Activated CD4-positive, alpha-beta T cell treated with anti-CD3 and anti-CD28 coated beads, Interleukin-2, amount 10 ng/mL, durations not matched to agents 7 days and 5 days (primary cell): ENCODE data around the gene SHISA9. TPM values are rescaled to one million over a fixed set of nuclear protein-coding genes. Genes with fewer than 3 reads are reported as not detected.

ENCODE experiments used
- CTCF ChIA-PET: fragments of 350-600 bp; sonication (Branson Sonifier 250); formaldehyde crosslinking; loops from one replicate; lab custom pipeline; 2021; ENCODE audit warnings: antibody characterized with exemption; lab: Charles Lee
- POLR2A ChIA-PET: fragments of 350-600 bp; sonication (Branson Sonifier 250); formaldehyde crosslinking; loops from one replicate; lab custom pipeline; 2021; ENCODE audit warnings: antibody characterized with exemption; lab: Charles Lee
- DNase-seq: peaks from one replicate; pipeline ENCODE4 v3.0.0-alpha.2; 2020
- H3K27ac Mint-ChIP-seq: one replicate; pipeline ENCODE4 v1.8.0; 2021; ENCODE audit warnings: mild to moderate bottlenecking, moderate library complexity, mixed read lengths
- H3K27me3 Mint-ChIP-seq: one replicate; pipeline ENCODE4 v1.8.0; 2021; ENCODE audit warnings: mixed read lengths
- H3K36me3 Mint-ChIP-seq: one replicate; pipeline ENCODE4 v1.8.0; 2021; ENCODE audit warnings: low read depth, mixed read lengths
- H3K4me1 Mint-ChIP-seq: one replicate; pipeline ENCODE4 v1.8.0; 2021; ENCODE audit warnings: mixed read lengths
- H3K4me3 Mint-ChIP-seq: one replicate; pipeline ENCODE4 v1.8.0; 2021; ENCODE audit warnings: mild to moderate bottlenecking, moderate library complexity, mixed read lengths
- H3K9me3 Mint-ChIP-seq: one replicate; pipeline ENCODE4 v1.8.0; 2021; ENCODE audit warnings: mixed read lengths
- total RNA-seq, 2 experiments: library from RNA; stranded (reverse); gene quantifications; one replicate each; pipeline ENCODE4 v1.2.3, GENCODE V29; 2021

SHISA9 gene
- total RNA-seq, 2 experiments from 2014 or later = 0.04 TPM; not detected in 1

GRCh38 chr16:13049688-13050087 is 148.3 kb downstream of the SHISA9 start:
- POLR2A ChIA-PET = no interaction called here
- no peaks in the 10 kb centered on the region for H3K4me1 Mint-ChIP-seq
- H3K4me3 Mint-ChIP-seq = no peak overlapping the region
- CTCF ChIA-PET = no interaction called here
- no peaks in the 10 kb centered on the region for H3K27me3 Mint-ChIP-seq
- DNase-seq = no peak
- no peaks in the 10 kb centered on the region for H3K36me3 Mint-ChIP-seq
- peaks cover 5% of the 10 kb centered on the region for H3K9me3 Mint-ChIP-seq
- no peak overlapping the region for H3K27ac Mint-ChIP-seq

GRCh38 chr16:13052431-13052830 is 151.0 kb downstream of the SHISA9 start:
- ChIA-PET POLR2A (interaction anchor here (0.6 kb wide), 1 partner anchor 517 kb away, joined by 5 read pairs; no protein-coding TSS in a partner anchor), CTCF (no interaction called here)
- Mint-ChIP-seq H3K4me3 (no peak overlapping the region), H3K27ac (no peak overlapping the region), H3K27me3 (no peaks in the 10 kb centered on the region), H3K9me3 (peaks cover 6% of the 10 kb centered on the region), H3K4me1 (no peaks in the 10 kb centered on the region), H3K36me3 (no peaks in the 10 kb centered on the region)
- no peak for DNase-seq

GRCh38 chr16:13055480-13055879 is 154.1 kb downstream of the SHISA9 start:
- Mint-ChIP-seq H3K9me3 (peaks cover 5% of the 10 kb centered on the region), H3K27ac (no peak overlapping the region), H3K4me3 (no peak overlapping the region), H3K36me3 (no peaks in the 10 kb centered on the region), H3K27me3 (no peaks in the 10 kb centered on the region), H3K4me1 (no peaks in the 10 kb centered on the region)
- ChIA-PET POLR2A (no interaction called here), CTCF (no interaction called here)
- no peak for DNase-seq

- Mint-ChIP-seq H3K27me3 (no peaks in the 10 kb centered on the region), H3K4me1 (no peaks in the 10 kb centered on the region), H3K27ac (no peak overlapping the region), H3K4me3 (no peak overlapping the region), H3K36me3 (no peaks in the 10 kb centered on the region), H3K9me3 (peaks cover 5% of the 10 kb centered on the region)
- ChIA-PET CTCF (no interaction called here), POLR2A (no interaction called here)
- DNase-seq = no peak
These were observed 155.2 kb downstream of the SHISA9 start for GRCh38 chr16:13056607-13057006.

GRCh38 chr16:13060932-13061331 is 159.5 kb downstream of the SHISA9 start:
- POLR2A ChIA-PET = no interaction called here
- no peak overlapping the region for H3K4me3 Mint-ChIP-seq
- H3K9me3 Mint-ChIP-seq = peaks cover 8% of the 10 kb centered on the region
- no peaks in the 10 kb centered on the region for H3K4me1 Mint-ChIP-seq
- no peak for DNase-seq
- H3K36me3 Mint-ChIP-seq = no peaks in the 10 kb centered on the region
- no peaks in the 10 kb centered on the region for H3K27me3 Mint-ChIP-seq
- no peak overlapping the region for H3K27ac Mint-ChIP-seq
- CTCF ChIA-PET = no interaction called here

GRCh38 chr16:13061691-13062090 is 160.3 kb downstream of the SHISA9 start:
- no peaks in the 10 kb centered on the region for H3K27me3 Mint-ChIP-seq
- no peak overlapping the region for H3K27ac Mint-ChIP-seq
- no peaks in the 10 kb centered on the region for H3K4me1 Mint-ChIP-seq
- no peaks in the 10 kb centered on the region for H3K36me3 Mint-ChIP-seq
- no peak for DNase-seq
- no peak overlapping the region for H3K4me3 Mint-ChIP-seq
- ChIA-PET CTCF (no interaction called here), POLR2A (no interaction called here)
- peaks cover 10% of the 10 kb centered on the region for H3K9me3 Mint-ChIP-seq

- H3K4me1 Mint-ChIP-seq = no peaks in the 10 kb centered on the region
- ChIA-PET POLR2A (no interaction called here), CTCF (no interaction called here)
- peaks cover 10% of the 10 kb centered on the region for H3K9me3 Mint-ChIP-seq
- H3K27me3 Mint-ChIP-seq = no peaks in the 10 kb centered on the region
- no peaks in the 10 kb centered on the region for H3K36me3 Mint-ChIP-seq
- no peak for DNase-seq
- no peak overlapping the region for H3K27ac Mint-ChIP-seq
- no peak overlapping the region for H3K4me3 Mint-ChIP-seq
These were observed 160.8 kb downstream of the SHISA9 start for GRCh38 chr16:13062219-13062618.

GRCh38 chr16:13063457-13063856 is 162.1 kb downstream of the SHISA9 start:
- Mint-ChIP-seq H3K4me3 (no peak overlapping the region), H3K9me3 (peaks cover 11% of the 10 kb centered on the region), H3K36me3 (no peaks in the 10 kb centered on the region), H3K27me3 (no peaks in the 10 kb centered on the region), H3K27ac (no peak overlapping the region), H3K4me1 (no peaks in the 10 kb centered on the region)
- no peak for DNase-seq
- POLR2A ChIA-PET = no interaction called here
- CTCF ChIA-PET = no interaction called here

- CTCF ChIA-PET = no interaction called here
- Mint-ChIP-seq H3K4me3 (no peak overlapping the region), H3K4me1 (no peaks in the 10 kb centered on the region), H3K27ac (no peak overlapping the region), H3K9me3 (peaks cover 19% of the 10 kb centered on the region), H3K27me3 (no peaks in the 10 kb centered on the region), H3K36me3 (no peaks in the 10 kb centered on the region)
- DNase-seq = no peak
- POLR2A ChIA-PET = no interaction called here
These were observed 163.4 kb downstream of the SHISA9 start for GRCh38 chr16:13064821-13065220.

- Mint-ChIP-seq H3K27ac (no peak overlapping the region), H3K9me3 (peaks cover 22% of the 10 kb centered on the region), H3K4me1 (no peaks in the 10 kb centered on the region), H3K4me3 (no peak overlapping the region), H3K27me3 (no peaks in the 10 kb centered on the region), H3K36me3 (no peaks in the 10 kb centered on the region)
- no peak for DNase-seq
- ChIA-PET POLR2A (no interaction called here), CTCF (interaction anchor here (0.7 kb wide), 1 partner anchor 328 kb away, joined by 3 read pairs; no protein-coding TSS in a partner anchor)
These were observed 166.2 kb downstream of the SHISA9 start for GRCh38 chr16:13067648-13068047.

- CTCF ChIA-PET = no interaction called here
These were observed 167.7 kb downstream of the SHISA9 start for GRCh38 chr16:13068912-13069583.

GRCh38 chr16:13070268-13070667 is 168.9 kb downstream of the SHISA9 start:
- Mint-ChIP-seq H3K36me3 (no peaks in the 10 kb centered on the region), H3K4me1 (no peaks in the 10 kb centered on the region), H3K4me3 (no peak overlapping the region), H3K27me3 (no peaks in the 10 kb centered on the region), H3K9me3 (peaks cover 20% of the 10 kb centered on the region), H3K27ac (no peak overlapping the region)
- ChIA-PET CTCF (no interaction called here), POLR2A (no interaction called here)
- DNase-seq = no peak

More at GRCh38 chr16:13068912-13069583, 167.7 kb downstream of the SHISA9 start:
- POLR2A ChIA-PET = no interaction called here
- no peaks in the 10 kb centered on the region for H3K36me3 Mint-ChIP-seq
- H3K9me3 Mint-ChIP-seq = peaks cover 22% of the 10 kb centered on the region
- no peaks in the 10 kb centered on the region for H3K4me1 Mint-ChIP-seq
- H3K4me3 Mint-ChIP-seq = no peak overlapping the region
- H3K27ac Mint-ChIP-seq = no peak overlapping the region
- no peak for DNase-seq
- no peaks in the 10 kb centered on the region for H3K27me3 Mint-ChIP-seq

- H3K4me1 Mint-ChIP-seq = no peaks in the 10 kb centered on the region
- ChIA-PET CTCF (no interaction called here), POLR2A (no interaction called here)
- no peaks in the 10 kb centered on the region for H3K27me3 Mint-ChIP-seq
- H3K9me3 Mint-ChIP-seq = peaks cover 2% of the 10 kb centered on the region
- H3K4me3 Mint-ChIP-seq = no peak overlapping the region
- H3K36me3 Mint-ChIP-seq = no peaks in the 10 kb centered on the region
- H3K27ac Mint-ChIP-seq = no peak overlapping the region
- DNase-seq = no peak
These were observed 175.5 kb downstream of the SHISA9 start for GRCh38 chr16:13076878-13077277.

- Mint-ChIP-seq H3K27ac (no peak overlapping the region), H3K4me3 (no peak overlapping the region), H3K36me3 (no peaks in the 10 kb centered on the region), H3K4me1 (no peaks in the 10 kb centered on the region), H3K9me3 (no peaks in the 10 kb centered on the region), H3K27me3 (no peaks in the 10 kb centered on the region)
- CTCF ChIA-PET = no interaction called here
- POLR2A ChIA-PET = no interaction called here
- no peak for DNase-seq
These were observed 176.4 kb downstream of the SHISA9 start for GRCh38 chr16:13077816-13078215.
